H1 (cell line): ENCODE data around the gene GRIA3. TPM values are rescaled to one million over a fixed set of nuclear protein-coding genes. Genes with fewer than 3 reads are reported as not detected.

Experiments
- CTCF ChIA-PET: fragments of 300-600 bp; sonication (Branson Sonifier 250); formaldehyde crosslinking; loops from one replicate; lab custom pipeline; 2021; ENCODE audit not compliant: partially characterized antibody; lab: Charles Lee
- POLR2A ChIA-PET: fragments of 300-600 bp; sonication (Branson Sonifier 250); formaldehyde crosslinking; loops from one replicate; lab custom pipeline; 2021; ENCODE audit warnings: inconsistent platforms; ENCODE audit not compliant: partially characterized antibody; lab: Charles Lee
- DNase-seq, 2 experiments: peaks; one replicate each; pipeline versions ENCODE4 v3.0.0 to v3.0.0-alpha.2; 2010 to 2022; ENCODE audit warnings: low spot score in 2 of 2, low read depth in 1 of 2, mixed read lengths in 1 of 2
- FAIRE-seq: peaks from 2 replicates; lab custom pipeline; 2011; peaks lifted over from hg19 to GRCh38; lab: Jason Lieb, UNC
- H2AFZ ChIP-seq: 2 replicates; pipeline ENCODE4 v1.8.1; 2012; ENCODE audit warnings: low read length, inconsistent platforms
- H2AK5ac ChIP-seq: 2 replicates; pipeline ENCODE4 v1.6.1; 2013; ENCODE audit warnings: low read depth, low read length
- H2BK120ac ChIP-seq: replicated peaks from 2 replicates; pipeline ENCODE3; 2013; ENCODE audit warnings: low read depth, low read length, inconsistent platforms
- H2BK12ac ChIP-seq: 2 replicates; pipeline ENCODE4 v1.6.1; 2013; ENCODE audit warnings: low read depth, low read length
- H2BK15ac ChIP-seq: 2 replicates; pipeline ENCODE4 v1.6.1; 2013; ENCODE audit warnings: low read length
- H2BK20ac ChIP-seq: 2 replicates; pipeline ENCODE4 v1.6.1; 2013; ENCODE audit warnings: low read length
- H2BK5ac ChIP-seq: 2 replicates; pipeline ENCODE4 v1.6.1; 2013; ENCODE audit warnings: low read depth, low read length
- H3K14ac ChIP-seq: 2 replicates; pipeline ENCODE4 v1.6.1; 2013; ENCODE audit warnings: inconsistent platforms; ENCODE audit not compliant: insufficient read length
- H3K18ac ChIP-seq: 2 replicates; pipeline ENCODE4 v1.6.1; 2013; ENCODE audit warnings: low read length; ENCODE audit errors: extremely low read depth
- H3K23ac ChIP-seq: 2 replicates; pipeline ENCODE4 v1.6.1; 2013; ENCODE audit warnings: inconsistent platforms; ENCODE audit not compliant: insufficient read length
- H3K23me2 ChIP-seq: 2 replicates; pipeline ENCODE4 v1.6.1; 2013; ENCODE audit warnings: low read depth, low read length
- H3K27ac ChIP-seq: 2 replicates; pipeline ENCODE4 v1.6.1; 2011; ENCODE audit warnings: low read depth, low read length, inconsistent platforms
- H3K27me3 ChIP-seq, 4 experiments: replicated peaks in 1 of 4; 1 replicate in 1 of 4; 2 replicates in 3 of 4; pipeline versions ENCODE4 v1.6.1 to v1.8.1; 2011 to 2013; ENCODE audit warnings: low read length in 3 of 4, mild to moderate bottlenecking in 3 of 4, inconsistent platforms in 2 of 4, mixed read lengths in 2 of 4, moderate library complexity in 1 of 4; ENCODE audit not compliant: control insufficient read depth in 3 of 4, insufficient read depth in 3 of 4; ENCODE audit errors: extremely low read depth in 1 of 4
- H3K36me3 ChIP-seq, 4 experiments: 2 replicates each; pipeline versions ENCODE4 v1.6.1 to v1.8.1; 2011 to 2013; ENCODE audit warnings: mild to moderate bottlenecking in 4 of 4, low read length in 3 of 4, moderate library complexity in 2 of 4, control low read depth in 1 of 4, inconsistent platforms in 1 of 4; ENCODE audit not compliant: insufficient read depth in 4 of 4, control insufficient read depth in 2 of 4
- H3K4ac ChIP-seq: replicated peaks from 2 replicates; pipeline ENCODE3; 2013; ENCODE audit warnings: low read length, low read depth, mixed read lengths, inconsistent platforms; ENCODE audit not compliant: insufficient read length
- H3K4me1 ChIP-seq, 4 experiments: replicated peaks in 1 of 4; 1 replicate in 1 of 4; 2 replicates in 3 of 4; pipeline versions ENCODE4 v1.6.1 to v1.8.1; 2011 to 2013; ENCODE audit warnings: low read length in 3 of 4, inconsistent platforms in 2 of 4, mixed read lengths in 1 of 4; ENCODE audit not compliant: insufficient read depth in 4 of 4, control insufficient read depth in 3 of 4
- H3K4me2 ChIP-seq, 2 experiments: 2 replicates each; pipeline versions ENCODE4 v1.6.1 to v1.8.1; 2011 to 2013; ENCODE audit warnings: low read depth in 2 of 2, low read length in 2 of 2, control low read depth in 1 of 2, inconsistent platforms in 1 of 2, mild to moderate bottlenecking in 1 of 2; ENCODE audit not compliant: insufficient read depth in 1 of 2
- H3K4me3 ChIP-seq, 4 experiments: fragments of 200-600, 300-600 bp in 1 of 4; sonication (generic), shearing (Covaris generic), sonication (Bioruptor Twin) in 1 of 4; 2 replicates each; pipeline versions ENCODE4 v1.5.1 to v1.8.1; 2011 to 2016; ENCODE audit warnings: low read length in 4 of 4, low read depth in 3 of 4, control low read depth in 2 of 4, inconsistent platforms in 2 of 4, mild to moderate bottlenecking in 2 of 4, mixed read lengths in 1 of 4, moderate library complexity in 1 of 4; ENCODE audit not compliant: insufficient read depth in 2 of 4; ENCODE audit errors: extremely low read depth in 1 of 4
- H3K56ac ChIP-seq: replicated peaks from 2 replicates; pipeline ENCODE3; 2013; ENCODE audit warnings: low read depth, mild to moderate bottlenecking, mixed read lengths, low read length, inconsistent platforms; ENCODE audit not compliant: insufficient read length
- H3K79me1 ChIP-seq: 2 replicates; pipeline ENCODE4 v1.6.1; 2013; ENCODE audit warnings: low read depth, low read length, control low read depth
- H3K79me2 ChIP-seq, 2 experiments: 2 replicates each; pipeline versions ENCODE4 v1.6.1 to v1.8.1; 2012 to 2013; ENCODE audit warnings: low read length in 2 of 2, mild to moderate bottlenecking in 2 of 2, inconsistent platforms in 1 of 2; ENCODE audit not compliant: insufficient read depth in 2 of 2, control insufficient read depth in 1 of 2
- H3K9ac ChIP-seq, 4 experiments: replicated peaks in 1 of 4; 1 replicate in 1 of 4; 2 replicates in 3 of 4; pipeline versions ENCODE4 v1.6.1 to v1.8.1; 2011 to 2013; ENCODE audit warnings: low read depth in 3 of 4, low read length in 3 of 4, control low read depth in 2 of 4, mild to moderate bottlenecking in 2 of 4, moderate library complexity in 2 of 4, inconsistent platforms in 1 of 4; ENCODE audit errors: extremely low read depth in 1 of 4
- H3K9me3 ChIP-seq, 2 experiments: 2 replicates each; pipeline versions ENCODE4 v1.6.1 to v1.8.1; 2012 to 2013; ENCODE audit warnings: mild to moderate bottlenecking in 2 of 2, moderate library complexity in 2 of 2, control low read depth in 1 of 2, inconsistent platforms in 1 of 2, low read depth in 1 of 2, low read length in 1 of 2, mixed read lengths in 1 of 2; ENCODE audit not compliant: insufficient read depth in 2 of 2
- H4K20me1 ChIP-seq, 2 experiments: replicated peaks in 1 of 2; 2 replicates each; pipeline versions ENCODE3 to v1.8.1; 2011 to 2013; ENCODE audit warnings: inconsistent platforms in 2 of 2, low read length in 2 of 2, mild to moderate bottlenecking in 1 of 2; ENCODE audit not compliant: insufficient read depth in 2 of 2, control insufficient read depth in 1 of 2
- H4K5ac ChIP-seq: 2 replicates; pipeline ENCODE4 v1.6.1; 2013; ENCODE audit warnings: low read length, low read depth, mixed read lengths, inconsistent platforms; ENCODE audit not compliant: insufficient read length
- H4K8ac ChIP-seq: 2 replicates; pipeline ENCODE4 v1.8.0; 2013; ENCODE audit warnings: mild to moderate bottlenecking, moderate library complexity, low read length, inconsistent platforms; ENCODE audit not compliant: insufficient read depth; ENCODE audit errors: extremely low read depth
- H4K91ac ChIP-seq: replicated peaks from 2 replicates; pipeline ENCODE3; 2013; ENCODE audit warnings: low read length, mixed read lengths, inconsistent platforms; ENCODE audit not compliant: insufficient read length
- EP300 ChIP-seq, 2 experiments: IDR thresholded peaks; 1 replicate in 1 of 2; 2 replicates in 1 of 2; pipeline ENCODE4 v1.6.1; 2011 to 2012; ENCODE audit warnings: low read depth in 2 of 2, low read length in 2 of 2, mild to moderate bottlenecking in 2 of 2, borderline replicate concordance in 1 of 2, inconsistent platforms in 1 of 2, moderate library complexity in 1 of 2
- KDM1A ChIP-seq: fragments of 200-600, 300-600 bp; sonication (generic); IDR thresholded peaks from 2 replicates; pipeline ENCODE4 v1.7.1; 2016; ENCODE audit warnings: mild to moderate bottlenecking, low read length, borderline replicate concordance
- POLR2A ChIP-seq, 2 experiments: IDR thresholded peaks; 1 replicate in 1 of 2; 2 replicates in 1 of 2; pipeline ENCODE4 v1.6.1; 2011; ENCODE audit warnings: low read depth in 2 of 2, low read length in 2 of 2, mild to moderate bottlenecking in 2 of 2; ENCODE audit errors: control extremely low read depth in 1 of 2
- WGBS, 2 experiments: shearing (Covaris generic) in 1 of 2; methylation state at CpG; one replicate each; pipeline versions ENCODE4 v1.1.6 to v1.1.7; 2013 to 2015; ENCODE audit warnings: low lambda C conversion rate in 2 of 2, mixed read lengths in 2 of 2, inconsistent platforms in 1 of 2, low coverage in 1 of 2, missing lambda C conversion rate in 1 of 2; ENCODE audit not compliant: insufficient replicate concordance in 2 of 2, insufficient coverage in 1 of 2, insufficient read length in 1 of 2; ENCODE audit errors: extremely low coverage in 1 of 2, missing lambda C conversion rate in 1 of 2; 5-methylcytosine and 5-hydroxymethylcytosine counted together
- polyA plus RNA-seq, 7 experiments: library from polyadenylated mRNA; depleted of rRNA in 3 of 7; stranded (reverse) in 5 of 7; unstranded in 2 of 7; fragments of >200 nt in 5 of 7; fragments of 200-250 nt in 2 of 7; gene quantifications; 1 replicate in 5 of 7; 2 replicates in 1 of 7; 4 replicates in 1 of 7; pipeline versions ENCODE4 v1.2.1 to v1.2.3, GENCODE V29; 2011 to 2013; ENCODE audit warnings: missing spikeins in 2 of 7, mixed read lengths in 2 of 7
- total RNA-seq: library from RNA; stranded (reverse); fragmentation: NEBNext Ultra II Directional; extraction: Animal tissue kit (Norgen Biotek cat#: 25700); gene quantifications from 2 replicates; pipeline ENCODE4 v1.2.1, GENCODE V29; 2021
- TF ChIP-seq, protein P1 (sequence below): IDR thresholded peaks from 2 replicates; pipeline ENCODE4 v1.6.1; 2011; ENCODE audit warnings: low read depth, mild to moderate bottlenecking, low read length; ENCODE audit not compliant: insufficient read depth

The GRIA3 gene
- total and polyA plus RNA-seq, 2 of the 8 experiments (the other 6 are each of a cell fraction or from before 2014, with no cell fraction given): 2.6 to 3.0 TPM

- Histone ChIP-seq H2BK5ac (no peak overlapping the region), H3K79me1 (no peaks in the 10 kb centered on the region), H4K5ac (no peak overlapping the region), H2BK120ac (no peak overlapping the region), H3K23ac (no peak overlapping the region), H4K20me1 (no peaks in the 10 kb centered on the region), H3K4me1 (no peaks in the 10 kb centered on the region), H3K36me3 (no peaks in the 10 kb centered on the region), H2BK12ac (no peak overlapping the region), H2BK15ac (no peak overlapping the region), H2AFZ (no peak overlapping the region), H3K79me2 (no peaks in the 10 kb centered on the region), H3K56ac (no peak overlapping the region), H3K18ac (no peak overlapping the region), H2AK5ac (no peak overlapping the region), H3K14ac (no peak overlapping the region), H2BK20ac (no peak overlapping the region), H3K27me3 (no peaks in the 10 kb centered on the region), H3K9ac (no peak overlapping the region), H3K4me2 (no peak overlapping the region), H3K27ac (no peak overlapping the region), H3K4ac (no peak overlapping the region), H3K9me3 (no peaks in the 10 kb centered on the region), H3K4me3 (no peak overlapping the region), H4K8ac (no peak overlapping the region), H4K91ac (no peak overlapping the region), H3K23me2 (no peaks in the 10 kb centered on the region)
- no peak for TF ChIP-seq KDM1A
- TF ChIP-seq, protein P1, sequence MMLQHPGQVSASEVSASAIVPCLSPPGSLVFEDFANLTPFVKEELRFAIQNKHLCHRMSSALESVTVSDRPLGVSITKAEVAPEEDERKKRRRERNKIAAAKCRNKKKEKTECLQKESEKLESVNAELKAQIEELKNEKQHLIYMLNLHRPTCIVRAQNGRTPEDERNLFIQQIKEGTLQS: no peak
- no peak for TF ChIP-seq EP300 (IDR thresholded peaks at IDR 0.05; ENCODE audit: borderline replicate concordance in 1 of 2, low read depth in 2 of 2, low read length in 2 of 2)
- no peak for TF ChIP-seq POLR2A (IDR thresholded peaks at IDR 0.05; ENCODE audit: control extremely low read depth in 1 of 2, low read depth in 2 of 2, low read length in 2 of 2)
- ChIA-PET CTCF (interaction anchor here (0.6 kb wide), 1 partner anchor 377 kb away, joined by 3 read pairs; no protein-coding TSS in a partner anchor), POLR2A (no interaction called here)
- 92% methylated on average over 3 of the region's 4 CpGs; no CpG with 5 or more reads in 1 of the 2 experiments for WGBS, 2 experiments
- no peak for DNase-seq
- FAIRE-seq: no peak
Measured at GRCh38 chrX:123272630-123273029, 88.6 kb downstream of the GRIA3 start.
